ENCODE measurements around the gene SELENOV. TPM values are rescaled to one million over a fixed set of nuclear protein-coding genes. Genes with fewer than 3 reads are reported as not detected.

SELENOV gene
- total RNA-seq, 2 donors from 2014 or later, result not detected

DNA sequence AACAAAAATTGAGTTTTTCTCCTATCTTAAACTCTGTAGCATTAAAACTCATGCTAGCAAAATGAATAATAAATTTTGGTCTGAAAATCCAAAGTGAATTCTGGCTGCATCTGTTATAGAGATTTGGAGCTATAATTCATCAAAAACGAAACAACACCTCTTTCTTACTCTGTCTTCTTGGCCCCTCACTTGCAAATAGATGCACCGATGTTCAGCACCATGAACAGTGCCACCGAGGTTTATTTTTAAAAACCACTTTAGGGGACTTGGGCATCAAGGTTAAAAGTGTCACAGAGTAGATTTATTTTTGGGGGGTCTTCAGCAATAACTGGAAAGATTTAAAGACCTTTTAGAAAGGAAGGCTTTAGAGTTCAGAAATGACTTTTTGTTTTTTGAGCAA lies 51.1 kb downstream of the SELENOV start:
- TF ChIP-seq, protein P1, sequence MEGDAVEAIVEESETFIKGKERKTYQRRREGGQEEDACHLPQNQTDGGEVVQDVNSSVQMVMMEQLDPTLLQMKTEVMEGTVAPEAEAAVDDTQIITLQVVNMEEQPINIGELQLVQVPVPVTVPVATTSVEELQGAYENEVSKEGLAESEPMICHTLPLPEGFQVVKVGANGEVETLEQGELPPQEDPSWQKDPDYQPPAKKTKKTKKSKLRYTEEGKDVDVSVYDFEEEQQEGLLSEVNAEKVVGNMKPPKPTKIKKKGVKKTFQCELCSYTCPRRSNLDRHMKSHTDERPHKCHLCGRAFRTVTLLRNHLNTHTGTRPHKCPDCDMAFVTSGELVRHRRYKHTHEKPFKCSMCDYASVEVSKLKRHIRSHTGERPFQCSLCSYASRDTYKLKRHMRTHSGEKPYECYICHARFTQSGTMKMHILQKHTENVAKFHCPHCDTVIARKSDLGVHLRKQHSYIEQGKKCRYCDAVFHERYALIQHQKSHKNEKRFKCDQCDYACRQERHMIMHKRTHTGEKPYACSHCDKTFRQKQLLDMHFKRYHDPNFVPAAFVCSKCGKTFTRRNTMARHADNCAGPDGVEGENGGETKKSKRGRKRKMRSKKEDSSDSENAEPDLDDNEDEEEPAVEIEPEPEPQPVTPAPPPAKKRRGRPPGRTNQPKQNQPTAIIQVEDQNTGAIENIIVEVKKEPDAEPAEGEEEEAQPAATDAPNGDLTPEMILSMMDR (IDR thresholded peaks at IDR 0.05), result no peak
- DNase-seq (ENCODE audit: low spot score), result no peak
- Histone ChIP-seq H3K36me3 (no peaks in the 10 kb centered on the region), H3K4me1 (no peaks in the 10 kb centered on the region), H3K27ac (no peak overlapping the region), H3K27me3 (no peaks in the 10 kb centered on the region), H3K9me3 (no peaks in the 10 kb centered on the region), H3K4me3 (no peak overlapping the region)

GRCh38 chr19:39568604-39569003 lies 53.7 kb downstream of the SELENOV start:
- H3K4me3 ChIP-seq, result no peak overlapping the region
- TF ChIP-seq, protein P1 (IDR thresholded peaks at IDR 0.05), result no peak
- no peaks in the 10 kb centered on the region for H3K36me3 ChIP-seq
- H3K4me1 ChIP-seq, result no peaks in the 10 kb centered on the region
- no peaks in the 10 kb centered on the region for H3K27me3 ChIP-seq
- H3K27ac ChIP-seq, result no peak overlapping the region
- H3K9me3 ChIP-seq, result peaks cover 0 to 17% of the 10 kb centered on the region in 2 donors
- no peak for DNase-seq (ENCODE audit: low spot score)

Other genes starting within 250 kb of the SELENOV start
- not detected for gene IFNL2, start 246.7 kb upstream of the SELENOV start, total RNA-seq
- gene IFNL1, start 218.7 kb upstream of the SELENOV start, total RNA-seq, result not detected
- 1 to 10 TPM in 1 of 2 donors, under 1 TPM in 1; 0.67 to 1.1 TPM for gene LRFN1, start 194.3 kb upstream of the SELENOV start, total RNA-seq
- gene GMFG, start 179.1 kb upstream of the SELENOV start, total RNA-seq, result 1 to 10 TPM; 5.3 to 9.7 TPM
- gene SAMD4B, start 172.7 kb upstream of the SELENOV start, total RNA-seq, result 10 to 100 TPM; 48.5 to 97.6 TPM
- 10 to 100 TPM; 34.8 to 54.3 TPM for gene PAF1, start 124.0 kb upstream of the SELENOV start, total RNA-seq
- gene MED29, start 123.8 kb upstream of the SELENOV start, total RNA-seq, result 10 to 100 TPM; 29.9 to 32.3 TPM
- gene ZFP36, start 108.3 kb upstream of the SELENOV start, total RNA-seq, result 100 to 1,000 TPM; 107 to 202 TPM
- gene PLEKHG2, start 102.5 kb upstream of the SELENOV start, total RNA-seq, result 10 to 100 TPM in 1 of 2 donors, 1 to 10 TPM in 1; 7.5 to 12.0 TPM
- gene RPS16, start 79.2 kb upstream of the SELENOV start, total RNA-seq, result 1,000 to 10,000 TPM; 1,032 to 1,330 TPM
- gene SUPT5H, start 69.6 kb upstream of the SELENOV start, total RNA-seq, result 10 to 100 TPM; 81.7 to 95.1 TPM
- gene TIMM50, start 34.3 kb upstream of the SELENOV start, total RNA-seq, result 10 to 100 TPM; 60.0 to 80.9 TPM
- not detected for gene DLL3, start 16.2 kb upstream of the SELENOV start, total RNA-seq
- gene EID2B, start 17.7 kb downstream of the SELENOV start, total RNA-seq, result 1 to 10 TPM; 2.1 to 2.3 TPM
- 10 to 100 TPM in 1 of 2 donors, 1 to 10 TPM in 1; 6.7 to 11.1 TPM for gene EID2, start 25.0 kb downstream of the SELENOV start, total RNA-seq
- not detected for gene LGALS13, start 87.4 kb downstream of the SELENOV start, total RNA-seq
- gene LGALS16, start 140.8 kb downstream of the SELENOV start, total RNA-seq, result not detected
- not detected for gene LGALS14, start 189.3 kb downstream of the SELENOV start, total RNA-seq
- not detected for gene CLC, start 222.9 kb downstream of the SELENOV start, total RNA-seq